NCI-H1092 (cell line): ENCODE data around the gene DDX23.
"Not testable (repeated sequence)": the region's sequence is repeated elsewhere in the genome, so short reads cannot be mapped to it uniquely, and the experiment has no call there.

Experiments used
- DNase-seq: peaks from one replicate; lab custom pipeline; 2025; lab: John Stamatoyannopoulos, UW

The DDX23 gene

GRCh38 chr12:48851883-48852733, at the start of gene DDX23:
TSS of gene DDX23 (minus strand) at chr12:48852163. CDS start at chr12:48845782, 6,381 bp downstream.
- peak; percentile 91 for DNase-seq

DNA sequence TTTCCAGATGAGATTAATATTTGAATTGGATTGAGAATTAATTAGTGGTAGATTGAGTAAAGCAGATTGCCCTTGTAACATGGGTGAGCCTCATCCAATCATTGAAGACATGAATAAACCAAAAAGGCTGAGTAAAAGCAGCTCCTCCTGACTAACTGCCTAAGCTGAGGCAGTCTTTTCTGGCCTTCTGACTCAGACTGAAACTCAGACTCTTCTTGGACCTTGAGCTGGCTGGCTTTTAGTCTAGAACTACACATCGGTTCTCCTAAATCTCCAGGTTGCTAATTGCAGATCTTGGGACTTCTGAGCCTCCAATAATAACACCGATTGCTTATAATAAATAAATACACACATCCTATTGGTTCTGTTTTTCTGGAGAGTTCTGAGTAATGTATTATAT, 49.3 kb upstream of the DDX23 start:
- no peak for DNase-seq

GRCh38 chr12:48899651-48900050, 47.7 kb upstream of the DDX23 start:
- no peak for DNase-seq

DNA sequence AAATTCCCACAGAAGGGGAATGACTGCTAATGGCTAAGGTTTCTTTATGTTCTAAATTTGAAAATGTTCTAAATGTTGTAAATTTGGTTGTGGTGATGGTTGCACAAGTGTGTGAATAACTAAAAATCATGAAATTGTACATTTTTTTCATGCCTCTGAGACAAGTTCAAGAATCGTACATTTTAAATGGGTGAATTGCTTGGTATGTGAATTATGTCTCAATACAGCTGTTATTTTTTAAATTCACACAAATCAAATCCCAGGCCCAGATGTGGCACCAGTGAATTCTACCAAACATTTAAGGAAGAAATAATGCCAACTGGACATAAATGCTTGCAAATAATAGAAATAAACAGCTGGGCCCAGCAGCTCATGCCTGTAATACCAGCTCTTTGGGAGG, 42.3 kb upstream of the DDX23 start:
- no peak for DNase-seq

DNA sequence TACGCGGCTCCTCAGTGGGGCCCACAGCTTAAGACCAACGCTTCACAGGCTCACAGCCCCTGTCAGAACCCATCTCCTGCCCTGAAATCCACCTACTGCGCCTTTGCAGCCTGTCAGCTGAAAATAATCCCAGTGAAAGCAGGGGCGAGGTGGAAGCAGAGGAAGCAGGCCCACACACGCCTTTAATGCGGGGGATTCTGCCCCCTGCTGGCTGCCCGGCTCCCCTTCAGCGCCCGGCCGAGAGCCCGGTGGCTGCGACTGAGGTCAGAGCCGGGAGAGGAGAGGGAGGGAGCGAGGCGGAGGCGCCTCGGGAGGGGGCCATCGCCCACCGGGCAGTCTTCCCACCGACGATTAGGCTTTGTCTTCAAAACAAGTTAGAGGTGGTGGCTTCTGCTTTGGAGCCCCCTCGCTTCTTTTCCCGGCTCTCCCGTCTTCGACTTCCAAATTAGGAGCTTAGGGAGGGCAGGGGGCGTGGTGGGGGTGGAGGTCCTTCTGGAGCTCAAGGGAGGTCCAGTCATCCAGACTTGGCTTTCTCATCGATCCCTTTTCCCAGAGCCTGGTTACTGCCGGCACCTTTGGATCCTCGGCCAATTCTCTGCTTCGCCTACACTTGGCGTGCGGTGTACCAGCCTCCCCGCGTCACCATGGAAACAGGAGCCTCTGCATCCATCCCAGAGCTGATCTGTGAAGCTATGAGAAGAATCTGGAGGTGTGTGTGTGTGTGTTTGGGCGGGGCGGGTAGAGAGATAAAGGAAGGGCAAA, 38.9 kb upstream of the DDX23 start:
- DNase-seq, result peak; percentile 39

GRCh38 chr12:48889679-48890078, 37.7 kb upstream of the DDX23 start:
- DNase-seq, result no peak

- DNase-seq, result no peak
Observed at GRCh38 chr12:48883305-48884161, 31.6 kb upstream of the DDX23 start.

DNA sequence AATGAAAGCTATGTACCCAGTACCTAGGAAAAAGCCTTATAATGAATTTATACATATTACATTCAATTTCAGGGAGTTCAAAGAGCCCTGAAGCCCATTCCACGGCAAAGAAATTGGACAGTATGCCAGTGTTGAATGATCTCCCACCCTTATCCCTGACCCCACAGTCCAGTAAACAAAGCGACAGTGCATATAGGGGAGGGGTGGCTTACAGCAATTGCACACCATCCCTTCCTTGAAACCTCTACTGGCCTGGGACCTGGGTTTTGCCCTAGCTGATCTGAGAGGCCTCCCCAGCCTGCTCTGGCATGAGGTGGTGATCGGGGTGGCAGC, 31.0 kb upstream of the DDX23 start:
- no peak for DNase-seq

DNA sequence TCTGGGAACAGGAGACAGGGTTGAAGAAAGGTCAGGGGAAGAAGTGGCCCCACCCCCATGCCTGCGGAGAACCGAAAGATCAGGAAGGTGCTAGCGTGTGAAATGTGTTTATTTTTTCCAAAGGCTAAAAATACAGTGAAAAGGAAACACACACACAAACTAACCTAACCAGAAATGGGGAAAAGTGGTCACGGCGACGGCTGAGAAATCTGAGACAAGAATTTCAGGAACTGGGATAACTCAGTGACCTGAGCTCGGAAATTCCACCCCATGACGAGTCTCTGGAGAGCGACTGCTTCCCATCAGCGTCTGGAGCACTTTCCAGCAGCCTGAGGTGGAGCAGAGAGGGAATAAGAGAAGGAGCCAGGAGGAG, 30.3 kb upstream of the DDX23 start:
- DNase-seq, result no peak

DNA sequence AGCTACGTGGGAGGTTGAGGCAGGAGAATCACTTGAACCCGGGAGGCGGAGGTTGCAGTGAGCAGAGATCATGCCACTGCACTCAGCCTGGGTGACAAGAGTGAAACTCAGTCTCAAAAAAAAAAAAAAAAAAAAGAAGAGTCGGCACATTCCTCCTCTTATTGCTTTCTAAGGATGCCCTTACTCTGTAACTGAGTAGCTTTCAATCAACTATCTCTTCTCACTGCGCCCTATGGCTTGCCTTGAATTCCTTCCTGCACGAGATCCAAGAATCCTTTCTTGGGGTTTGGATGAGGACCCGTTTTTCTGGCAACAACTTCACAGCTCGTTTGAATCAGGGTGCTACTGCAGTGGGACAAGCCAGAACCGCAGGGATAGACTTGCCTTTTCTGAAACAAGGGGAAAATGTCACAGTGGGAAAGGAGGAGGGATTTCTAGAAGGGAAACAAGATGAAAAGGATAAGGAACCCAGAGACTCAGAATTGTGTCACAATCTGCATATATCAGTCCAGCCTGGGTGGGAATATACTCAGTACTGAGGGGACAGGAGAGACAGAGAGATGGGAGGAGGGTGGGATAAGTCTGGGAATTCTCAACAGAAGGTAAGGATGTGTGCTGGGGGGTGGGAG, 29.8 kb upstream of the DDX23 start:
- DNase-seq, result no peak

- DNase-seq, result no peak
Observed at GRCh38 chr12:48880647-48881046, 28.7 kb upstream of the DDX23 start.

DNA sequence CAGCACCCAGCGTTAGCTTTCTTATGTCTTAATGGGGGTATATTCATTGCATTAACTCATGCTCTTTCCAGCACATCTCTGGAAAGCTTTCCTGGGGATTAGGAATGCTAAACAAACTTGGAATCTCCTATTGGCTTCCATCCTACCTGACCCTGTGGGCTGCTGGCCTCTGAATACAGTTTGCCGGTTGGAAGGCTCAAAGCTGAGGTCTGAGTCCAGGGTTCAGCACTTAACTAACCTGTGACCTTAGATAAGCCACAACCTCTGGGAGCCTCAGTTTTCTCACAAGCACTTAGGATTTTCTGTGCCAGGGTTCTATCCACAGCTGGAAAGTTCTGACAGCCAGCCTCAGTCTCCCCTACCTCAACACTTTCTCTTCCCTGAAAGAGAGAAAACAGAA, 26.6 kb upstream of the DDX23 start:
- DNase-seq, result no peak

- no peak for DNase-seq
Observed at GRCh38 chr12:48875944-48876515, 24.1 kb upstream of the DDX23 start.

GRCh38 chr12:48873534-48873933, 21.6 kb upstream of the DDX23 start:
- DNase-seq, result not testable (repeated sequence)

GRCh38 chr12:48873096-48873495, 21.1 kb upstream of the DDX23 start:
- DNase-seq, result no peak

GRCh38 chr12:48869191-48869590, 17.2 kb upstream of the DDX23 start:
- DNase-seq, result no peak

DNA sequence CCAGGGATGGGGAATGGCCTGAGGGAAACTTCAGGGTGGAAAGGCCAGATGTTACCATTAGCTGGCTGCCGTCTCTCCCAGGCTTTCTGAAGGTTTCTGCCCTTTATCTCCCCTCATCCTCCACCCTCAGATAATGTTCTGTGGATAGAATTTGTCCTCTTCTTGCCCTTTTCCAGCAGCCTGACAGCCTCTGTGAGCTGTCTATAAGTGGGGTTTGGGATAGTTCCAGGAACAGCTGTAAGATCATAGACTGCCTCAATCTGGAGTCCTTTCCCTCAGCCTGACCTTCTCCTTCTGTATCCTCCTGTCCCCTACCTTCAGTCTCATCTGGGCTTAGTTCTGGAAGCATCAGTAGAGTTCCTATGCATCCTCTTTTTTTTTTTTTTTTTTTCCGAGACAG, 16.5 kb upstream of the DDX23 start:
- DNase-seq, result no peak

DNA sequence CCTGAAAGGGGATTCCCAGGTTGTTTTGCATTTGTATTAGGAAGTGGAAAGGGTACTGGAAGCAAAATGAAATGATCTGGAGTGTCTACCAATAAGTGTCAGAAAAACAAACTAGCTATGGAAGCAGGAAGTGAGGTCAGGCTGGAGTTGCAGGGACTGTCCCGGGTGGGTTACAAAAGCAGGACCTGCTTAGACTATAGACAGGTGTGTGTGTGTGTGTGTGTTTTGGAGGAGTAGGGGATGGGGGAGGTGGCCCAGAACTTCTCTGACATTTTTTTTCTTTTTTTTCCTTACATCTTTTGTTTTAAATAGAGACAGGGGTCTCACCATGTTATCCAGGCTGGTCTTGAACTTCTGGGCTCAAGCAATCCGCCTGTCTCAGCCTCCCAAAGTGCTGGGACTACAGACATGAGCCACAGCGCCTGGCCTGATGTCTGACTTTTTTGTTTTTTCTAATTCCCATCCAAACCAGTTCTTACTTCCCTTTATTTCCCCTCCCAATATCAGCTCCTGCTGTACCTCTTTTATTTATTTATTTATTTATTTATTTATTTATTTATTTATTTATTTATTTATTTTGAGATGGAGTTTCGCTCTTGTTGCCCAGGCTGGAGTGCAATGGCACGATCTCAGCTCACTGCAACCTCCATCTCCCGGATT, 14.2 kb upstream of the DDX23 start:
- no peak for DNase-seq

GRCh38 chr12:48865281-48866051, 13.5 kb upstream of the DDX23 start, which contains the start of gene RND1:
TSS of gene RND1 (minus strand) at chr12:48865870. CDS start at chr12:48865767, 103 bp downstream.
- peak; percentile 78 for DNase-seq

DNA sequence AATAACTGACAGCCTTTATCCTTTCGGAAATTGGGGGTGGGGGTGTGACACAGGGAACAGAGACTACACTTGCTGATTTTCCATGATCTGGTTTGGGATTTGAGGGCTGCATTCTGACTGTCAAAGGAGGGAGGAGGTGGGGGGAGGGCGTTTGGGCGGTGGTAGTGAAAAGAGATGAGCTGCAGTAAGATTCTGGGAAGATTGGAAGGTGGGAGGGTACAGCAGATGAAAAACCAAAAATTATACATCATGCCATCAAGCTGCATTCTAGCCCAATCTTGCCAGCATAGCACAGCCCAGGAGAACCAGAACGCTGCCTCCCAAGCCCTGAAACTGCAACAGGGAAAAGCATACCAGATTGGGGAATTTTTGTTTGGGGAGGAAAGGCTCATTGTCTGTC, 11.3 kb upstream of the DDX23 start:
- DNase-seq, result no peak
